Transverse colon (tissue), 4 donors: Measurements from ENCODE around the gene RASEF. TPM values are rescaled to one million over a fixed set of nuclear protein-coding genes. Genes with fewer than 3 reads are reported as not detected.

Experiments
- DNase-seq: peaks from one replicate; pipeline ENCODE4 v3.0.0-alpha.2; 2019
- H3K27ac ChIP-seq, 4 donors: fragments of 200-600 bp; sonication (generic); 2 replicates each; pipeline ENCODE4 v1.5.1; 2016 to 2018; ENCODE audit warnings: inconsistent platforms in 4 of 4
- H3K27me3 ChIP-seq: fragments of 200-600 bp; sonication (generic); 2 replicates; pipeline ENCODE4 v1.5.1; 2017; ENCODE audit warnings: inconsistent platforms
- H3K36me3 ChIP-seq, 4 donors: fragments of 200-600 bp; sonication (generic); 2 replicates each; pipeline ENCODE4 v1.5.1; 2017 to 2019; ENCODE audit warnings: inconsistent platforms in 4 of 4
- H3K4me1 ChIP-seq, 4 donors: fragments of 200-600 bp; sonication (generic); 2 replicates each; pipeline ENCODE4 v1.5.1; 2017 to 2020; ENCODE audit warnings: inconsistent platforms in 4 of 4
- H3K4me3 ChIP-seq, 4 donors: fragments of 200-600 bp; sonication (generic); 1 replicate in 1 of 4; 2 replicates in 3 of 4; pipeline versions ENCODE4 v1.5.1 to v1.6.1; 2017 to 2019; ENCODE audit warnings: inconsistent platforms in 4 of 4
- H3K9me3 ChIP-seq, 2 donors: fragments of 200-600 bp; sonication (generic); 2 replicates each; pipeline ENCODE4 v1.5.1; 2017 to 2019; ENCODE audit warnings: inconsistent platforms in 2 of 2
- CTCF ChIP-seq, 5 experiments: fragments of 200-600 bp in 3 of 5; fragments of 450-650 bp in 2 of 5; sonication (generic) in 3 of 5; IDR thresholded peaks; 1 replicate in 2 of 5; 2 replicates in 3 of 5; pipeline ENCODE4 v1.5.1; 2016 to 2017; ENCODE audit warnings: antibody characterized with exemption in 5 of 5, inconsistent platforms in 3 of 5, mild to moderate bottlenecking in 2 of 5, moderate library complexity in 1 of 5
- EP300 ChIP-seq: sonication (generic); formaldehyde crosslinking; IDR thresholded peaks from one replicate; pipeline ENCODE4 v1.6.1; 2017; ENCODE audit warnings: antibody characterized with exemption, low read depth
- POLR2A ChIP-seq: fragments of 450-650 bp; IDR thresholded peaks from one replicate; pipeline ENCODE4 v1.6.1; 2016; ENCODE audit warnings: antibody characterized with exemption, mild to moderate bottlenecking, moderate library complexity
- POLR2AphosphoS5 ChIP-seq, 3 donors: sonication (generic); formaldehyde crosslinking; IDR thresholded peaks; one replicate each; pipeline ENCODE4 v1.6.1; 2016; ENCODE audit warnings: antibody characterized with exemption in 3 of 3
- WGBS, 2 donors: methylation state at CpG; one replicate each; pipeline ENCODE4 v1.1.5; 2018; ENCODE audit warnings: low coverage in 1 of 2; 5-methylcytosine and 5-hydroxymethylcytosine counted together
- in situ Hi-C, 4 donors: fragments of 200-750 bp; cut with MboI; loops; one replicate each; pipeline versions ENCODE4 v1.15.0 to v1.15.1; 2017; ENCODE audit warnings: low sequenced_read_pairs in 3 of 4, low pct_ligation_motif_present in 1 of 4, low pct_unique_long_range_greater_than_20kb in 1 of 4
- intact Hi-C: fragments of 100-400 bp; cut with DNase I; formaldehyde crosslinking; loops from one replicate; pipeline ENCODE4 v1.15.1; 2023; ENCODE audit warnings: low total_unique reads
- total RNA-seq, 4 donors: library from RNA; depleted of rRNA; stranded (reverse); fragments of >200 nt; gene quantifications; one replicate each; pipeline ENCODE4 v1.1.0, GENCODE V29; 2016

Gene RASEF
- total RNA-seq, 4 donors from 2014 or later: 69.9 to 189 (median 105) TPM

GRCh38 chr9:83011611-83012010 is 51.3 kb downstream of the RASEF start:
- Histone ChIP-seq H3K36me3 (no peaks in the 10 kb centered on the region), H3K4me1 (peaks cover 0 to 17% (median 6%) of the 10 kb centered on the region in 4 donors), H3K4me3 (no peak overlapping the region), H3K27me3 (no peaks in the 10 kb centered on the region), H3K27ac (no peak overlapping the region), H3K9me3 (no peaks in the 10 kb centered on the region)
- TF ChIP-seq EP300: no peak
- TF ChIP-seq POLR2AphosphoS5 (IDR thresholded peaks at IDR 0.05): no peak
- no peak for TF ChIP-seq CTCF (IDR thresholded peaks at IDR 0.05)
- TF ChIP-seq POLR2A: no peak
- in situ Hi-C loops: no loop called here
- intact Hi-C loops: no loop called here
- no peak for DNase-seq

- no peak overlapping the region for H3K4me3 ChIP-seq
- intact Hi-C loops (no loop called here), in situ Hi-C loops (no loop called here)
- no peaks in the 10 kb centered on the region for H3K36me3 ChIP-seq
- 82 to 83% methylated on average over 6 to 9 of the region's 9 CpGs for WGBS, 2 donors
- no peak for DNase-seq
- H3K9me3 ChIP-seq: no peaks in the 10 kb centered on the region
- H3K27me3 ChIP-seq: no peaks in the 10 kb centered on the region
- TF ChIP-seq POLR2A (no peak), CTCF (IDR thresholded peaks at IDR 0.05) (no peak), EP300 (no peak), POLR2AphosphoS5 (IDR thresholded peaks at IDR 0.05) (no peak)
- H3K27ac ChIP-seq: no peak overlapping the region
- peaks cover 0 to 5% (median 0%) of the 10 kb centered on the region in 4 donors for H3K4me1 ChIP-seq
Measured at GRCh38 chr9:83007521-83008300, 55.2 kb downstream of the RASEF start.

- DNase-seq: no peak
- H3K4me3 ChIP-seq: no peak overlapping the region
- in situ Hi-C loops: no loop called here
Measured at GRCh38 chr9:83006378-83006777, 56.6 kb downstream of the RASEF start.

GRCh38 chr9:83005963-83006362 is 57.0 kb downstream of the RASEF start:
- no peaks in the 10 kb centered on the region for H3K27me3 ChIP-seq
- H3K4me1 ChIP-seq: no peaks in the 10 kb centered on the region
- in situ Hi-C loops (no loop called here), intact Hi-C loops (no loop called here)
- no peak for DNase-seq
- no peaks in the 10 kb centered on the region for H3K36me3 ChIP-seq
- WGBS, 2 donors: 83 to 90% methylated on average over 1 to 2 of the region's 2 CpGs
- H3K4me3 ChIP-seq: no peak overlapping the region
- no peaks in the 10 kb centered on the region for H3K9me3 ChIP-seq
- no peak for TF ChIP-seq CTCF (IDR thresholded peaks at IDR 0.05)
- no peak for TF ChIP-seq POLR2A
- no peak for TF ChIP-seq POLR2AphosphoS5 (IDR thresholded peaks at IDR 0.05)
- no peak for TF ChIP-seq EP300
- no peak overlapping the region for H3K27ac ChIP-seq

More at GRCh38 chr9:83006378-83006777, 56.6 kb downstream of the RASEF start:
- Histone ChIP-seq H3K27me3 (no peaks in the 10 kb centered on the region), H3K4me1 (no peaks in the 10 kb centered on the region), H3K27ac (no peak overlapping the region), H3K9me3 (no peaks in the 10 kb centered on the region), H3K36me3 (no peaks in the 10 kb centered on the region)
- intact Hi-C loops: no loop called here
- no peak for TF ChIP-seq POLR2AphosphoS5 (IDR thresholded peaks at IDR 0.05)
- no peak for TF ChIP-seq EP300
- TF ChIP-seq CTCF (IDR thresholded peaks at IDR 0.05): no peak
- TF ChIP-seq POLR2A: no peak
